Measurements from ENCODE around the gene MLLT6. TPM values are rescaled to one million over a fixed set of nuclear protein-coding genes. Genes with fewer than 3 reads are reported as not detected.
A peak's percentile ranks its signal among the peaks of the same experiment; 100 is the strongest.
"Not testable (repeated sequence)": the region's sequence is repeated elsewhere in the genome, so short reads cannot be mapped to it uniquely, and the experiment has no call there.

Gene MLLT6
- polyA plus RNA-seq, 4 donors: 19.5 to 99.5 (median 39.1) TPM

- Histone ChIP-seq H3K4me1 (ENCODE audit: control insufficient read depth in 3 of 3, insufficient read depth in 2 of 3, low read depth in 1 of 3, low read length in 2 of 3) (peaks cover 7 to 35% (median 14%) of the 10 kb centered on the region in 3 donors), H3K27me3 (ENCODE audit: control insufficient read depth in 3 of 3, insufficient read depth in 3 of 3, low read length in 3 of 3) (no peaks in the 10 kb centered on the region), H3K4me3 (ENCODE audit: low read depth in 1 of 3, low read length in 3 of 3) (no peak overlapping the region), H3K36me3 (ENCODE audit: control insufficient read depth in 3 of 3, insufficient read depth in 2 of 3, low read depth in 1 of 3, low read length in 3 of 3) (peaks cover 0 to 71% (median 10%) of the 10 kb centered on the region in 3 donors), H3K27ac (ENCODE audit: low read depth in 1 of 3, low read length in 2 of 3) (no peak overlapping the region), H3K9me3 (ENCODE audit: control insufficient read depth in 2 of 2, insufficient read depth in 1 of 2, low read depth in 1 of 2, low read length in 1 of 2) (no peaks in the 10 kb centered on the region)
- 20 to 58% (median 53%) methylated on average over 14 to 16 of the region's 16 CpGs for WGBS, 3 donors
- DNase-seq (no peak), FAIRE-seq (no peak)
Measured at GRCh38 chr17:38724337-38724988, 19.4 kb downstream of the MLLT6 start.

- H3K9me3 ChIP-seq (ENCODE audit: control insufficient read depth in 2 of 2, insufficient read depth in 1 of 2, low read depth in 1 of 2, low read length in 1 of 2): no peaks in the 10 kb centered on the region
- H3K27me3 ChIP-seq (ENCODE audit: control insufficient read depth in 3 of 3, insufficient read depth in 3 of 3, low read length in 3 of 3): no peaks in the 10 kb centered on the region
- peaks cover 0 to 65% (median 10%) of the 10 kb centered on the region in 3 donors for H3K36me3 ChIP-seq (ENCODE audit: control insufficient read depth in 3 of 3, insufficient read depth in 2 of 3, low read depth in 1 of 3, low read length in 3 of 3)
- H3K27ac ChIP-seq (ENCODE audit: low read depth in 1 of 3, low read length in 2 of 3): peak overlapping the region in 1 of 3 donors; percentile 56
- 52 to 71% (median 71%) methylated on average over 9 to 10 of the region's 10 CpGs for WGBS, 3 donors
- no peak overlapping the region for H3K4me3 ChIP-seq (ENCODE audit: low read depth in 1 of 3, low read length in 3 of 3)
- DNase-seq: no peak
- peaks cover 7 to 33% (median 10%) of the 10 kb centered on the region in 3 donors for H3K4me1 ChIP-seq (ENCODE audit: control insufficient read depth in 3 of 3, insufficient read depth in 2 of 3, low read depth in 1 of 3, low read length in 2 of 3)
- no peak for FAIRE-seq
Measured at GRCh38 chr17:38725066-38725465, 20.0 kb downstream of the MLLT6 start.

GRCh38 chr17:38726145-38726544, 21.1 kb downstream of the MLLT6 start:
- peak overlapping the region in 1 of 3 donors; percentile 56 for H3K27ac ChIP-seq (ENCODE audit: low read depth in 1 of 3, low read length in 2 of 3)

GRCh38 chr17:38727736-38728135, 22.7 kb downstream of the MLLT6 start:
- Histone ChIP-seq H3K27me3 (ENCODE audit: control insufficient read depth in 3 of 3, insufficient read depth in 3 of 3, low read length in 3 of 3) (no peaks in the 10 kb centered on the region), H3K36me3 (ENCODE audit: control insufficient read depth in 3 of 3, insufficient read depth in 2 of 3, low read depth in 1 of 3, low read length in 3 of 3) (peaks cover 0 to 60% (median 3%) of the 10 kb centered on the region in 3 donors), H3K4me3 (ENCODE audit: low read depth in 1 of 3, low read length in 3 of 3) (no peak overlapping the region), H3K9me3 (ENCODE audit: control insufficient read depth in 2 of 2, insufficient read depth in 1 of 2, low read depth in 1 of 2, low read length in 1 of 2) (no peaks in the 10 kb centered on the region), H3K27ac (ENCODE audit: low read depth in 1 of 3, low read length in 2 of 3) (peak overlapping the region in 1 of 3 donors; percentile 44), H3K4me1 (ENCODE audit: control insufficient read depth in 3 of 3, insufficient read depth in 2 of 3, low read depth in 1 of 3, low read length in 2 of 3) (peaks cover 7 to 52% (median 10%) of the 10 kb centered on the region in 3 donors)
- DNase-seq (no peak), FAIRE-seq (no peak)
- WGBS, 3 donors: 74 to 79% (median 76%) methylated on average over 5 of the region's 5 CpGs

More at GRCh38 chr17:38726145-38726544, 21.1 kb downstream of the MLLT6 start:
- H3K4me1 ChIP-seq (ENCODE audit: control insufficient read depth in 3 of 3, insufficient read depth in 2 of 3, low read depth in 1 of 3, low read length in 2 of 3): peaks cover 7 to 37% (median 10%) of the 10 kb centered on the region in 3 donors
- not testable (repeated sequence) for FAIRE-seq; H3K9me3 ChIP-seq (ENCODE audit: control insufficient read depth in 2 of 2, insufficient read depth in 1 of 2, low read depth in 1 of 2, low read length in 1 of 2); H3K4me3 ChIP-seq (ENCODE audit: low read depth in 1 of 3, low read length in 3 of 3); H3K27me3 ChIP-seq (ENCODE audit: control insufficient read depth in 3 of 3, insufficient read depth in 3 of 3, low read length in 3 of 3)
- 14 to 66% (median 45%) methylated on average over 5 to 7 of the region's 8 CpGs for WGBS, 3 donors
- peaks cover 0 to 60% (median 8%) of the 10 kb centered on the region in 3 donors for H3K36me3 ChIP-seq (ENCODE audit: control insufficient read depth in 3 of 3, insufficient read depth in 2 of 3, low read depth in 1 of 3, low read length in 3 of 3)
- peak; percentile 87 to 90 for DNase-seq

GRCh38 chr17:38728290-38728831, 23.3 kb downstream of the MLLT6 start:
- FAIRE-seq (no peak), DNase-seq (peak in 1 of 2 donors; percentile 70)
- H3K27me3 ChIP-seq (ENCODE audit: control insufficient read depth in 3 of 3, insufficient read depth in 3 of 3, low read length in 3 of 3): no peaks in the 10 kb centered on the region
- H3K4me1 ChIP-seq (ENCODE audit: control insufficient read depth in 3 of 3, insufficient read depth in 2 of 3, low read depth in 1 of 3, low read length in 2 of 3): peaks cover 7 to 59% (median 10%) of the 10 kb centered on the region in 3 donors
- no peak overlapping the region for H3K4me3 ChIP-seq (ENCODE audit: low read depth in 1 of 3, low read length in 3 of 3)
- 64 to 71% (median 68%) methylated on average over 8 of the region's 8 CpGs for WGBS, 3 donors
- H3K27ac ChIP-seq (ENCODE audit: low read depth in 1 of 3, low read length in 2 of 3): peak overlapping the region in 2 of 3 donors; percentile 65 to 66
- peaks cover 0 to 60% (median 2%) of the 10 kb centered on the region in 3 donors for H3K36me3 ChIP-seq (ENCODE audit: control insufficient read depth in 3 of 3, insufficient read depth in 2 of 3, low read depth in 1 of 3, low read length in 3 of 3)
- H3K9me3 ChIP-seq (ENCODE audit: control insufficient read depth in 2 of 2, insufficient read depth in 1 of 2, low read depth in 1 of 2, low read length in 1 of 2): no peaks in the 10 kb centered on the region

GRCh38 chr17:38729368-38729885, 24.4 kb downstream of the MLLT6 start:
- FAIRE-seq: no peak
- Histone ChIP-seq H3K36me3 (ENCODE audit: control insufficient read depth in 3 of 3, insufficient read depth in 2 of 3, low read depth in 1 of 3, low read length in 3 of 3) (peaks cover 0 to 66% (median under 1%) of the 10 kb centered on the region in 3 donors), H3K27ac (ENCODE audit: low read depth in 1 of 3, low read length in 2 of 3) (peak overlapping the region; percentile 60 to 91 (median 88)), H3K9me3 (ENCODE audit: control insufficient read depth in 2 of 2, insufficient read depth in 1 of 2, low read depth in 1 of 2, low read length in 1 of 2) (no peaks in the 10 kb centered on the region), H3K4me3 (ENCODE audit: low read depth in 1 of 3, low read length in 3 of 3) (peak overlapping the region in 2 of 3 donors; percentile 64 to 65), H3K4me1 (ENCODE audit: control insufficient read depth in 3 of 3, insufficient read depth in 2 of 3, low read depth in 1 of 3, low read length in 2 of 3) (peaks cover 7 to 68% (median 10%) of the 10 kb centered on the region in 3 donors), H3K27me3 (ENCODE audit: control insufficient read depth in 3 of 3, insufficient read depth in 3 of 3, low read length in 3 of 3) (no peaks in the 10 kb centered on the region)
- no peak for DNase-seq
- 22 to 28% (median 24%) methylated on average over 14 of the region's 14 CpGs for WGBS, 3 donors

GRCh38 chr17:38729886-38730525, 24.9 kb downstream of the MLLT6 start, which contains the start of gene CISD3:
Gene CISD3 (plus strand): TSS chr17:38730341. CDS start chr17:38730359, 18 bp downstream.
- 0 to 1% (median 1%) methylated on average over 13 to 92 of the region's 92 CpGs for WGBS, 3 donors
- peak within 1 kb of the TSS; percentile 65 to 73 (median 70) for H3K4me3 ChIP-seq (ENCODE audit: low read depth in 1 of 3, low read length in 3 of 3)
- peak within 1 kb of the TSS; percentile 94 to 99 (median 96) for H3K27ac ChIP-seq (ENCODE audit: low read depth in 1 of 3, low read length in 2 of 3)
- peaks cover 0 to 64% (median 2%) of the 10 kb centered on the region in 3 donors for H3K36me3 ChIP-seq (ENCODE audit: control insufficient read depth in 3 of 3, insufficient read depth in 2 of 3, low read depth in 1 of 3, low read length in 3 of 3)
- H3K27me3 ChIP-seq (ENCODE audit: control insufficient read depth in 3 of 3, insufficient read depth in 3 of 3, low read length in 3 of 3): no peaks in the 10 kb centered on the region
- no peaks in the 10 kb centered on the region for H3K9me3 ChIP-seq (ENCODE audit: control insufficient read depth in 2 of 2, insufficient read depth in 1 of 2, low read depth in 1 of 2, low read length in 1 of 2)
- FAIRE-seq (no peak), DNase-seq (peak; percentile 91 to 95)
- peaks cover 7 to 71% (median 10%) of the 10 kb centered on the region in 3 donors for H3K4me1 ChIP-seq (ENCODE audit: control insufficient read depth in 3 of 3, insufficient read depth in 2 of 3, low read depth in 1 of 3, low read length in 2 of 3)

Data from small intestine (tissue), 7 donors.